Stomach (tissue), 9 donors: Measurements from ENCODE around the gene CFAP107. TPM values are rescaled to one million over a fixed set of nuclear protein-coding genes. Genes with fewer than 3 reads are reported as not detected.

Experiments
- DNase-seq, 2 donors: peaks; one replicate each; pipeline versions ENCODE4 v3.0.0 to v3.0.0-alpha.2; 2013 to 2019
- H3K27ac ChIP-seq, 5 donors: fragments of 200-600 bp in 4 of 5; sonication (generic) in 4 of 5; one replicate each; pipeline ENCODE4 v1.5.1; 2013 to 2019; ENCODE audit warnings: mild to moderate bottlenecking in 1 of 5, moderate library complexity in 1 of 5
- H3K27me3 ChIP-seq, 3 donors: fragments of 200-600 bp; sonication (generic); one replicate each; pipeline ENCODE4 v1.5.1; 2017 to 2019; ENCODE audit warnings: mixed run types in 1 of 3
- H3K36me3 ChIP-seq, 4 donors: fragments of 200-600 bp; sonication (generic); 1 replicate in 3 of 4; 2 replicates in 1 of 4; pipeline ENCODE4 v1.5.1; 2016 to 2019
- H3K4me1 ChIP-seq, 4 donors: fragments of 200-600 bp; sonication (generic); one replicate each; pipeline ENCODE4 v1.5.1; 2016 to 2019
- H3K4me3 ChIP-seq, 4 donors: fragments of 200-600 bp; sonication (generic) in 3 of 4; one replicate each; pipeline ENCODE4 v1.5.1; 2016 to 2019; ENCODE audit warnings: mild to moderate bottlenecking in 1 of 4
- H3K9me3 ChIP-seq, 4 donors: fragments of 200-600 bp; sonication (generic); one replicate each; pipeline ENCODE4 v1.5.1; 2016 to 2019
- CTCF ChIP-seq, 7 experiments: fragments of 450-650 bp in 4 of 7; fragments of 200-600 bp in 3 of 7; sonication (generic) in 3 of 7; IDR thresholded peaks; one replicate each; pipeline ENCODE4 v1.5.1; 2016 to 2019; ENCODE audit warnings: antibody characterized with exemption in 7 of 7, control low read depth in 2 of 7, mild to moderate bottlenecking in 1 of 7
- EP300 ChIP-seq: sonication (generic); formaldehyde crosslinking; IDR thresholded peaks from one replicate; pipeline ENCODE4 v1.6.1; 2017; ENCODE audit warnings: antibody characterized with exemption
- POLR2A ChIP-seq, 4 donors: fragments of 450-650 bp; IDR thresholded peaks; one replicate each; pipeline ENCODE4 v1.6.1; 2016; ENCODE audit warnings: antibody characterized with exemption in 4 of 4, control low read depth in 2 of 4, mild to moderate bottlenecking in 1 of 4, moderate library complexity in 1 of 4
- POLR2AphosphoS5 ChIP-seq, 3 donors: sonication (generic); formaldehyde crosslinking; IDR thresholded peaks; one replicate each; pipeline ENCODE4 v1.6.1; 2016; ENCODE audit warnings: antibody characterized with exemption in 3 of 3
- WGBS, 5 donors: extraction: QIAGEN DNeasy Blood & Tissue Kit in 3 of 5; methylation state at CpG; one replicate each; pipeline versions ENCODE4 v1.1.5 to v1.1.7; 2013 to 2018; 5-methylcytosine and 5-hydroxymethylcytosine counted together
- intact Hi-C: fragments of 100-400 bp; cut with DNase I; formaldehyde crosslinking; loops from one replicate; pipeline ENCODE4 v1.15.1; 2023; ENCODE audit warnings: low total_unique reads
- polyA plus RNA-seq, 3 donors: library from polyadenylated mRNA; stranded (reverse); fragments of 200-250 nt; gene quantifications; one replicate each; pipeline ENCODE4 v1.2.3, GENCODE V29; 2013
- total RNA-seq, 5 donors: library from RNA; depleted of rRNA; stranded (reverse); fragments of >200 nt; gene quantifications; one replicate each; pipeline versions ENCODE4 v1.1.0 to v1.2.3, GENCODE V29; 2014 to 2016
- donor health status: healthy with polysubstance abuse.
- donor health status: Bipolar disorder and iron deficiency.
- donor health status: healthy.

CFAP107 gene
- total and polyA plus RNA-seq, 8 donors: not detected

- Histone ChIP-seq H3K4me1 (no peaks in the 10 kb centered on the region), H3K9me3 (no peaks in the 10 kb centered on the region), H3K27ac (no peak overlapping the region), H3K4me3 (no peak overlapping the region), H3K36me3 (no peaks in the 10 kb centered on the region), H3K27me3 (no peaks in the 10 kb centered on the region)
- intact Hi-C loops: no loop called here
- WGBS, 5 donors: 38 to 69% (median 58%) methylated on average over 1 to 4 of the region's 4 CpGs
- no peak for DNase-seq
- TF ChIP-seq CTCF (IDR thresholded peaks at IDR 0.05) (no peak), POLR2A (IDR thresholded peaks at IDR 0.05) (no peak), POLR2AphosphoS5 (IDR thresholded peaks at IDR 0.05) (no peak), EP300 (no peak)
Observed at GRCh38 chr1:12798911-12799310, 52.9 kb downstream of the CFAP107 start.

GRCh38 chr1:12799730-12800129 lies 53.7 kb downstream of the CFAP107 start:
- TF ChIP-seq CTCF (IDR thresholded peaks at IDR 0.05) (no peak), POLR2A (IDR thresholded peaks at IDR 0.05) (no peak), POLR2AphosphoS5 (IDR thresholded peaks at IDR 0.05) (no peak), EP300 (no peak)
- Histone ChIP-seq H3K9me3 (peaks cover 0 to 5% (median 4%) of the 10 kb centered on the region in 4 donors), H3K27ac (no peak overlapping the region), H3K27me3 (no peaks in the 10 kb centered on the region), H3K4me3 (no peak overlapping the region), H3K36me3 (no peaks in the 10 kb centered on the region), H3K4me1 (no peaks in the 10 kb centered on the region)
- WGBS, 5 donors: 45 to 66% (median 52%) methylated on average over 2 of the region's 2 CpGs
- intact Hi-C loops: no loop called here
- DNase-seq: no peak

- intact Hi-C loops: no loop called here
- Histone ChIP-seq H3K27ac (no peak overlapping the region), H3K4me1 (no peaks in the 10 kb centered on the region), H3K27me3 (peaks cover 0 to 23% (median 8%) of the 10 kb centered on the region in 3 donors), H3K4me3 (no peak overlapping the region), H3K9me3 (peaks cover 0 to 6% (median 3%) of the 10 kb centered on the region in 4 donors), H3K36me3 (no peaks in the 10 kb centered on the region)
- no peak for DNase-seq
- WGBS, 5 donors: 77 to 90% (median 83%) methylated on average over 1 of the region's 1 CpG
- TF ChIP-seq POLR2A (IDR thresholded peaks at IDR 0.05) (no peak), EP300 (no peak), POLR2AphosphoS5 (IDR thresholded peaks at IDR 0.05) (no peak), CTCF (IDR thresholded peaks at IDR 0.05) (no peak)
Observed at GRCh38 chr1:12809933-12810332, 63.9 kb downstream of the CFAP107 start.

GRCh38 chr1:12810691-12811408 lies 64.8 kb downstream of the CFAP107 start:
- H3K4me3 ChIP-seq: no peak overlapping the region
- H3K4me1 ChIP-seq: no peaks in the 10 kb centered on the region
- H3K9me3 ChIP-seq: no peaks in the 10 kb centered on the region
- intact Hi-C loops: no loop called here
- WGBS, 5 donors: 50 to 67% (median 61%) methylated on average over 3 to 5 of the region's 5 CpGs
- no peak overlapping the region for H3K27ac ChIP-seq
- peaks cover 0 to 23% (median 8%) of the 10 kb centered on the region in 3 donors for H3K27me3 ChIP-seq
- H3K36me3 ChIP-seq: no peaks in the 10 kb centered on the region
- TF ChIP-seq CTCF (IDR thresholded peaks at IDR 0.05) (no peak), EP300 (no peak), POLR2A (IDR thresholded peaks at IDR 0.05) (no peak), POLR2AphosphoS5 (IDR thresholded peaks at IDR 0.05) (no peak)
- no peak for DNase-seq
